Measurements from ENCODE around the gene TYMP. TPM values are rescaled to one million over a fixed set of nuclear protein-coding genes. Genes with fewer than 3 reads are reported as not detected.

TYMP gene
- polyA plus RNA-seq, 1 experiment = 2.9 TPM

- Histone ChIP-seq H3K27ac (ENCODE audit: low read depth, low read length) (no peak overlapping the region), H3K27me3 (ENCODE audit: control insufficient read depth, insufficient read depth, low read length) (no peaks in the 10 kb centered on the region), H3K9me3 (ENCODE audit: control insufficient read depth, insufficient read depth, low read length) (no peaks in the 10 kb centered on the region; the same call in 1 of the 2 replicates), H3K4me3 (ENCODE audit: low read depth, low read length) (no peak overlapping the region)
- TF ChIP-seq, protein P1, sequence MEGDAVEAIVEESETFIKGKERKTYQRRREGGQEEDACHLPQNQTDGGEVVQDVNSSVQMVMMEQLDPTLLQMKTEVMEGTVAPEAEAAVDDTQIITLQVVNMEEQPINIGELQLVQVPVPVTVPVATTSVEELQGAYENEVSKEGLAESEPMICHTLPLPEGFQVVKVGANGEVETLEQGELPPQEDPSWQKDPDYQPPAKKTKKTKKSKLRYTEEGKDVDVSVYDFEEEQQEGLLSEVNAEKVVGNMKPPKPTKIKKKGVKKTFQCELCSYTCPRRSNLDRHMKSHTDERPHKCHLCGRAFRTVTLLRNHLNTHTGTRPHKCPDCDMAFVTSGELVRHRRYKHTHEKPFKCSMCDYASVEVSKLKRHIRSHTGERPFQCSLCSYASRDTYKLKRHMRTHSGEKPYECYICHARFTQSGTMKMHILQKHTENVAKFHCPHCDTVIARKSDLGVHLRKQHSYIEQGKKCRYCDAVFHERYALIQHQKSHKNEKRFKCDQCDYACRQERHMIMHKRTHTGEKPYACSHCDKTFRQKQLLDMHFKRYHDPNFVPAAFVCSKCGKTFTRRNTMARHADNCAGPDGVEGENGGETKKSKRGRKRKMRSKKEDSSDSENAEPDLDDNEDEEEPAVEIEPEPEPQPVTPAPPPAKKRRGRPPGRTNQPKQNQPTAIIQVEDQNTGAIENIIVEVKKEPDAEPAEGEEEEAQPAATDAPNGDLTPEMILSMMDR (IDR thresholded peaks at IDR 0.05; ENCODE audit: low read depth, low read length) = no peak
- CTCF ChIA-PET = no interaction called here
- no peak for DNase-seq (ENCODE audit: low read depth, low spot score)
- POLR2A ChIA-PET = no interaction called here
Observed at GRCh38 chr22:50519151-50519550, 10.7 kb downstream of the TYMP start.

- no peaks in the 10 kb centered on the region for H3K27me3 ChIP-seq (ENCODE audit: control insufficient read depth, insufficient read depth, low read length)
- H3K27ac ChIP-seq (ENCODE audit: low read depth, low read length) = no peak overlapping the region
- no peaks in the 10 kb centered on the region; the same call in 1 of the 2 replicates for H3K9me3 ChIP-seq (ENCODE audit: control insufficient read depth, insufficient read depth, low read length)
- H3K4me3 ChIP-seq (ENCODE audit: low read depth, low read length) = no peak overlapping the region
- TF ChIP-seq, protein P1 (IDR thresholded peaks at IDR 0.05; ENCODE audit: low read depth, low read length) = no peak
- POLR2A ChIA-PET = no interaction called here
- CTCF ChIA-PET = no interaction called here
- no peak for DNase-seq (ENCODE audit: low read depth, low spot score)
Observed at GRCh38 chr22:50518606-50519005, 11.2 kb downstream of the TYMP start.

GRCh38 chr22:50517495-50518260, 12.1 kb downstream of the TYMP start:
- no peaks in the 10 kb centered on the region; the same call in 1 of the 2 replicates for H3K9me3 ChIP-seq (ENCODE audit: control insufficient read depth, insufficient read depth, low read length)
- no peaks in the 10 kb centered on the region for H3K27me3 ChIP-seq (ENCODE audit: control insufficient read depth, insufficient read depth, low read length)
- ChIA-PET POLR2A (no interaction called here), CTCF (no interaction called here)
- no peak overlapping the region for H3K4me3 ChIP-seq (ENCODE audit: low read depth, low read length)
- H3K27ac ChIP-seq (ENCODE audit: low read depth, low read length) = no peak overlapping the region
- TF ChIP-seq, protein P1 (IDR thresholded peaks at IDR 0.05; ENCODE audit: low read depth, low read length) = no peak
- no peak for DNase-seq (ENCODE audit: low read depth, low spot score)

DNA sequence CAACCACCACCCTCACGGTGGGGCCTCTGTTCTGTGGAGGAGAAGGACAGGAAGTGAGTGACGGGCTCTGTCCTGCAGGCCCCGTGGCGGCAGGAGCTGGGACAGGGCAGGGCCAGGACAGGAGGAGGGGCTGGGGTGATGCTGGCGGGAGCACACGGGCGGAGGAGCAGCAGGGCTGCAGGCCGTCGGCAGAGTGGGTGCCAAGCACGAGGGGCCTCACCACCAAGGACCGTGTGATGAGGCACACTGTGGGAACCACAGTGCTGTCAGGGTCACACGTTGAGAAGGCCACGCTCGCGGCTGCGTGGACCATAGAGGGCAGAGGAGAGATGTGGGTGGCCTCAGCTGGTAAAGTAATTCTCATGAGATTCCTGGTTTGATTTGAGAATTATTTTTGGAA, 12.9 kb downstream of the TYMP start:
- Histone ChIP-seq H3K9me3 (ENCODE audit: control insufficient read depth, insufficient read depth, low read length) (no peaks in the 10 kb centered on the region; the same call in 1 of the 2 replicates), H3K27me3 (ENCODE audit: control insufficient read depth, insufficient read depth, low read length) (no peaks in the 10 kb centered on the region), H3K4me3 (ENCODE audit: low read depth, low read length) (no peak overlapping the region), H3K27ac (ENCODE audit: low read depth, low read length) (no peak overlapping the region)
- ChIA-PET POLR2A (no interaction called here), CTCF (no interaction called here)
- TF ChIP-seq, protein P1 (IDR thresholded peaks at IDR 0.05; ENCODE audit: low read depth, low read length) = no peak
- no peak for DNase-seq (ENCODE audit: low read depth, low spot score)

- CTCF ChIA-PET = no interaction called here
Observed at GRCh38 chr22:50516068-50516467, 13.7 kb downstream of the TYMP start.

More at GRCh38 chr22:50516068-50516467, 13.7 kb downstream of the TYMP start:
- DNase-seq (ENCODE audit: low read depth, low spot score) = no peak
- no peaks in the 10 kb centered on the region for H3K27me3 ChIP-seq (ENCODE audit: control insufficient read depth, insufficient read depth, low read length)
- TF ChIP-seq, protein P1 (IDR thresholded peaks at IDR 0.05; ENCODE audit: low read depth, low read length) = no peak
- no peaks in the 10 kb centered on the region; the same call in 1 of the 2 replicates for H3K9me3 ChIP-seq (ENCODE audit: control insufficient read depth, insufficient read depth, low read length)
- POLR2A ChIA-PET = interaction anchor here (1.3 kb wide), 1 partner anchor 9 kb away, joined by 5 read pairs; the partner anchor contains the start of gene SCO2
- H3K4me3 ChIP-seq (ENCODE audit: low read depth, low read length) = no peak overlapping the region
- H3K27ac ChIP-seq (ENCODE audit: low read depth, low read length) = no peak overlapping the region

All from AG04450 (cell line).